MM.1S (cell line): ENCODE data around the gene TRIM63.

Source experiments
- DNase-seq: peaks from one replicate; pipeline ENCODE4 v3.0.0-alpha.2; 2015
- H2AFZ ChIP-seq: fragments of 300-600 bp; sonication (generic); 2 replicates; pipeline ENCODE4 v1.6.0; 2016; ENCODE audit warnings: antibody characterized with exemption, low read length
- H3F3A ChIP-seq: fragments of 300-600 bp; sonication (generic); 2 replicates; pipeline ENCODE4 v1.6.1; 2016; ENCODE audit warnings: mild to moderate bottlenecking, antibody characterized with exemption, low read length, moderate library complexity, mixed read lengths; ENCODE audit not compliant: insufficient read depth
- H3K27ac ChIP-seq: fragments of 300-600 bp; sonication (generic); 2 replicates; pipeline ENCODE4 v1.5.1; 2016; ENCODE audit warnings: mild to moderate bottlenecking, low read length
- H3K27me3 ChIP-seq: fragments of 300-600 bp; sonication (generic); replicated peaks from 2 replicates; pipeline ENCODE4 v1.6.0; 2016; ENCODE audit warnings: low read length; ENCODE audit not compliant: insufficient read depth
- H3K36me3 ChIP-seq: fragments of 300-600 bp; sonication (generic); replicated peaks from 2 replicates; pipeline ENCODE4 v1.6.1; 2016; ENCODE audit warnings: mild to moderate bottlenecking, low read length, mixed read lengths; ENCODE audit not compliant: insufficient read depth
- H3K4me1 ChIP-seq: fragments of 300-600 bp; sonication (generic); 2 replicates; pipeline ENCODE4 v1.6.1; 2016; ENCODE audit warnings: low read length, mixed read lengths
- H3K4me2 ChIP-seq: fragments of 300-600 bp; sonication (generic); 2 replicates; pipeline ENCODE4 v1.6.0; 2016; ENCODE audit warnings: low read depth, low read length
- H3K4me3 ChIP-seq: fragments of 300-600 bp; sonication (generic); 2 replicates; pipeline ENCODE4 v1.5.1; 2016; ENCODE audit warnings: low read length, mixed read lengths
- H3K79me2 ChIP-seq: fragments of 300-600 bp; sonication (generic); 2 replicates; pipeline ENCODE4 v1.6.1; 2016; ENCODE audit warnings: mixed run types, low read length, mixed read lengths
- H3K9ac ChIP-seq: fragments of 300-600 bp; sonication (generic); 2 replicates; pipeline ENCODE4 v1.6.1; 2016; ENCODE audit warnings: low read length, mixed read lengths
- H3K9me2 ChIP-seq: fragments of 300-600 bp; sonication (generic); replicated peaks from 2 replicates; pipeline ENCODE4 v1.6.1; 2016; ENCODE audit warnings: mild to moderate bottlenecking, low read length, mixed read lengths; ENCODE audit not compliant: insufficient read depth
- H3K9me3 ChIP-seq: fragments of 300-600 bp; sonication (generic); replicated peaks from 2 replicates; pipeline ENCODE4 v1.6.1; 2016; ENCODE audit warnings: mild to moderate bottlenecking, low read length, mixed read lengths; ENCODE audit not compliant: insufficient read depth
- H4K20me1 ChIP-seq: fragments of 300-600 bp; sonication (generic); 2 replicates; pipeline ENCODE4 v1.6.1; 2016; ENCODE audit warnings: mild to moderate bottlenecking, low read length, moderate library complexity, mixed read lengths; ENCODE audit not compliant: insufficient read depth
- CTCF ChIP-seq: fragments of 300-600 bp; sonication (generic); IDR thresholded peaks from 2 replicates; pipeline ENCODE4 v1.5.1; 2016; ENCODE audit warnings: antibody characterized with exemption, low read length, mixed read lengths
- EZH2 ChIP-seq: fragments of 300-600 bp; sonication (generic); optimal IDR thresholded peaks from 2 replicates; pipeline ENCODE3; 2017; ENCODE audit warnings: low read depth, mild to moderate bottlenecking, antibody characterized with exemption, low read length, mixed read lengths
- EZH2phosphoT487 ChIP-seq: fragments of 300-600 bp; sonication (generic); IDR thresholded peaks from 2 replicates; pipeline ENCODE4 v1.6.1; 2018; ENCODE audit warnings: antibody characterized with exemption, low read length

The TRIM63 gene

GRCh38 chr1:26029054-26029863 is 38.2 kb downstream of the TRIM63 start:
- no peak overlapping the region for H3K4me2 ChIP-seq
- no peak for TF ChIP-seq EZH2
- H2AFZ ChIP-seq = no peak overlapping the region

GRCh38 chr1:26028490-26028980 is 38.9 kb downstream of the TRIM63 start:
- no peak overlapping the region for H3K4me3 ChIP-seq
- H4K20me1 ChIP-seq = no peaks in the 10 kb centered on the region
- H3K4me1 ChIP-seq = no peaks in the 10 kb centered on the region
- H3K9ac ChIP-seq = no peak overlapping the region
- H2AFZ ChIP-seq = no peak overlapping the region
- no peak overlapping the region for H3K4me2 ChIP-seq
- H3F3A ChIP-seq = no peaks in the 10 kb centered on the region
- no peaks in the 10 kb centered on the region for H3K9me3 ChIP-seq
- H3K79me2 ChIP-seq = no peaks in the 10 kb centered on the region
- no peaks in the 10 kb centered on the region for H3K9me2 ChIP-seq
- DNase-seq = no peak
- peaks cover 48% of the 10 kb centered on the region for H3K27me3 ChIP-seq
- H3K27ac ChIP-seq = no peak overlapping the region
- TF ChIP-seq CTCF = no peak
- no peak for TF ChIP-seq EZH2
- TF ChIP-seq EZH2phosphoT487 = no peak
- no peaks in the 10 kb centered on the region for H3K36me3 ChIP-seq

More at GRCh38 chr1:26029054-26029863, 38.2 kb downstream of the TRIM63 start:
- no peak overlapping the region for H3K9ac ChIP-seq
- H3K9me2 ChIP-seq = no peaks in the 10 kb centered on the region
- H4K20me1 ChIP-seq = no peaks in the 10 kb centered on the region
- H3K27ac ChIP-seq = no peak overlapping the region
- no peaks in the 10 kb centered on the region for H3K79me2 ChIP-seq
- H3K36me3 ChIP-seq = no peaks in the 10 kb centered on the region
- no peak overlapping the region for H3K4me3 ChIP-seq
- DNase-seq = no peak
- no peaks in the 10 kb centered on the region for H3K4me1 ChIP-seq
- peaks cover 54% of the 10 kb centered on the region for H3K27me3 ChIP-seq
- H3F3A ChIP-seq = no peaks in the 10 kb centered on the region
- H3K9me3 ChIP-seq = no peaks in the 10 kb centered on the region

GRCh38 chr1:26027716-26028489 is 39.5 kb downstream of the TRIM63 start:
- no peak for TF ChIP-seq EZH2
- TF ChIP-seq CTCF = no peak
- TF ChIP-seq EZH2phosphoT487 = no peak
- Histone ChIP-seq H3K27me3 (peaks cover 41% of the 10 kb centered on the region), H2AFZ (no peak overlapping the region), H3K9me3 (no peaks in the 10 kb centered on the region), H3F3A (no peaks in the 10 kb centered on the region), H3K4me1 (no peaks in the 10 kb centered on the region), H3K4me2 (no peak overlapping the region), H3K27ac (no peak overlapping the region), H3K36me3 (no peaks in the 10 kb centered on the region), H3K9ac (no peak overlapping the region), H3K79me2 (no peaks in the 10 kb centered on the region), H4K20me1 (no peaks in the 10 kb centered on the region), H3K9me2 (no peaks in the 10 kb centered on the region), H3K4me3 (no peak overlapping the region)
- DNase-seq = no peak
